MCF 10A (cell line): ENCODE data around the gene FAM177B. TPM values are rescaled to one million over a fixed set of nuclear protein-coding genes. Genes with fewer than 3 reads are reported as not detected.

Source experiments
- BruUV-seq: library from RNA; stranded (reverse); fragments of 400-500 nt; replicated peaks from 2 replicates; lab custom pipeline; 2021; lab: Mats Ljungman, UMichigan
- CTCF ChIA-PET: fragments of 300-600 bp; sonication (Branson Sonifier 250); formaldehyde crosslinking; extraction: SDS; loops from one replicate; lab custom pipeline; 2021; ENCODE audit warnings: antibody characterized with exemption, inconsistent platforms; lab: Yijun Ruan, JAX
- POLR2A ChIA-PET: fragments of 300-600, 350-650 bp; sonication (Branson Sonifier 250); formaldehyde crosslinking; extraction: SDS; loops from one replicate; lab custom pipeline; 2020; ENCODE audit warnings: antibody characterized with exemption, inconsistent platforms; lab: Yijun Ruan, JAX
- DNase-seq: peaks from one replicate; pipeline ENCODE4 v3.0.0-alpha.2; 2018; ENCODE audit not compliant: unreplicated experiment
- H3K27ac Mint-ChIP-seq: one replicate; pipeline ENCODE4 v1.8.0; 2022; ENCODE audit warnings: mild to moderate bottlenecking, low read depth, mixed read lengths; ENCODE audit not compliant: unreplicated experiment
- H3K27me3 Mint-ChIP-seq: one replicate; pipeline ENCODE4 v1.8.0; 2022; ENCODE audit warnings: mixed read lengths; ENCODE audit not compliant: insufficient read depth, unreplicated experiment
- H3K36me3 Mint-ChIP-seq: one replicate; pipeline ENCODE4 v1.8.0; 2022; ENCODE audit warnings: mild to moderate bottlenecking, moderate library complexity, mixed read lengths; ENCODE audit not compliant: insufficient read depth, unreplicated experiment
- H3K4me1 Mint-ChIP-seq: one replicate; pipeline ENCODE4 v1.8.0; 2022; ENCODE audit warnings: mixed read lengths; ENCODE audit not compliant: insufficient read depth, unreplicated experiment
- H3K4me3 Mint-ChIP-seq: one replicate; pipeline ENCODE4 v1.8.0; 2022; ENCODE audit warnings: mild to moderate bottlenecking, moderate library complexity, mixed read lengths; ENCODE audit not compliant: unreplicated experiment
- H3K9me3 Mint-ChIP-seq: one replicate; pipeline ENCODE4 v1.8.0; 2022; ENCODE audit warnings: mixed read lengths; ENCODE audit not compliant: unreplicated experiment
- CTCF ChIP-seq: fragments of 200-600 bp; IDR thresholded peaks from one replicate; pipeline ENCODE4 v1.8.0; 2022; ENCODE audit warnings: antibody characterized with exemption, mild to moderate bottlenecking; ENCODE audit not compliant: unreplicated experiment
- intact Hi-C: fragments of 100-400 bp; cut with micrococcal nuclease; formaldehyde crosslinking; loops from 2 replicates; pipeline ENCODE4 v1.14.1; 2022
- total RNA-seq: library from RNA; stranded (reverse); gene quantifications from 2 replicates; pipeline ENCODE4 v1.2.3, GENCODE V29; 2022

The FAM177B gene
- total RNA-seq, 1 experiment from 2014 or later = not detected

- no TSS peak for BruUV-seq
- no peak for TF ChIP-seq CTCF
- intact Hi-C loops = no loop called here
Measured at GRCh38 chr1:222783051-222783450, 46.0 kb downstream of the FAM177B start.

GRCh38 chr1:222784371-222784770 lies 47.4 kb downstream of the FAM177B start:
- POLR2A ChIA-PET = interaction anchor here (1.1 kb wide), 1 partner anchor 46 kb away, joined by 3 read pairs; no protein-coding TSS in a partner anchor
- no peak for DNase-seq
- Mint-ChIP-seq H3K4me3 (no peak overlapping the region), H3K27me3 (peaks cover 28% of the 10 kb centered on the region), H3K36me3 (no peaks in the 10 kb centered on the region), H3K27ac (no peak overlapping the region), H3K9me3 (no peaks in the 10 kb centered on the region), H3K4me1 (peaks cover 44% of the 10 kb centered on the region)
- no peak for TF ChIP-seq CTCF
- CTCF ChIA-PET = interaction anchor here (0.7 to 1.9 kb wide), 6 partner anchors 9 to 350 kb away, joined by 3 to 4 read pairs (median 3); no protein-coding TSS in a partner anchor
- no TSS peak for BruUV-seq
- intact Hi-C loops = no loop called here

More at GRCh38 chr1:222783051-222783450, 46.0 kb downstream of the FAM177B start:
- ChIA-PET CTCF (interaction anchor here (0.6 to 1.5 kb wide), 3 partner anchors 10 to 1621 kb away, joined by 3 to 8 read pairs (median 3); no protein-coding TSS in a partner anchor), POLR2A (interaction anchor here (0.6 to 1.5 kb wide), 3 partner anchors 15 to 1631 kb away, joined by 3 read pairs; no protein-coding TSS in a partner anchor)
- Mint-ChIP-seq H3K4me1 (peaks cover 38% of the 10 kb centered on the region), H3K27ac (no peak overlapping the region), H3K4me3 (no peak overlapping the region), H3K27me3 (peaks cover 28% of the 10 kb centered on the region), H3K36me3 (no peaks in the 10 kb centered on the region), H3K9me3 (no peaks in the 10 kb centered on the region)
- no peak for DNase-seq

- intact Hi-C loops = no loop called here
- no peak overlapping the region for H3K4me3 Mint-ChIP-seq
- CTCF ChIA-PET = interaction anchor here (0.6 to 2.2 kb wide), 6 partner anchors 8 to 349 kb away, joined by 3 to 8 read pairs (median 3); no protein-coding TSS in a partner anchor
- no peak overlapping the region for H3K27ac Mint-ChIP-seq
- no peak for TF ChIP-seq CTCF
- peaks cover 44% of the 10 kb centered on the region for H3K4me1 Mint-ChIP-seq
- no peaks in the 10 kb centered on the region for H3K9me3 Mint-ChIP-seq
- peak; percentile 47 for DNase-seq
- peaks cover 28% of the 10 kb centered on the region for H3K27me3 Mint-ChIP-seq
- H3K36me3 Mint-ChIP-seq = no peaks in the 10 kb centered on the region
- no TSS peak for BruUV-seq
- POLR2A ChIA-PET = interaction anchor here (1.1 kb wide), 1 partner anchor 46 kb away, joined by 3 read pairs; no protein-coding TSS in a partner anchor
Measured at GRCh38 chr1:222784916-222785315, 47.9 kb downstream of the FAM177B start.

GRCh38 chr1:222785529-222785928 lies 48.5 kb downstream of the FAM177B start:
- no peak overlapping the region for H3K27ac Mint-ChIP-seq
- no peak overlapping the region for H3K4me3 Mint-ChIP-seq
- peaks cover 44% of the 10 kb centered on the region for H3K4me1 Mint-ChIP-seq
- ChIA-PET CTCF (interaction anchor here (0.6 to 14.1 kb wide), 7 partner anchors 13 to 377 kb away, joined by 3 to 488 read pairs (median 5); no protein-coding TSS in a partner anchor), POLR2A (interaction anchor here (0.5 to 1.7 kb wide), 8 partner anchors 8 to 338 kb away, joined by 3 to 8 read pairs (median 3); no protein-coding TSS in a partner anchor)
- H3K36me3 Mint-ChIP-seq = no peaks in the 10 kb centered on the region
- BruUV-seq = no TSS peak
- intact Hi-C loops = no loop called here
- peaks cover 28% of the 10 kb centered on the region for H3K27me3 Mint-ChIP-seq
- TF ChIP-seq CTCF = no peak
- H3K9me3 Mint-ChIP-seq = no peaks in the 10 kb centered on the region
- no peak for DNase-seq
